Articular chondrocyte of knee joint (primary cell): ENCODE results near the gene OR5AP2. TPM values are rescaled to one million over a fixed set of nuclear protein-coding genes. Genes with fewer than 3 reads are reported as not detected.

Experiments
- small RNA-seq: library from RNA; depleted of rRNA; stranded (forward); fragments of <200 nt; gene quantifications from one replicate; pipeline ENCODE3, GENCODE V24; 2012
- total RNA-seq: library from RNA; depleted of rRNA; stranded (reverse); fragments of >200 nt; gene quantifications from 2 replicates; pipeline ENCODE4 v1.2.3, GENCODE V29; 2012

OR5AP2 gene
- total RNA-seq, result not detected in 2 replicates

GRCh38 chr11:56642339-56642738 is at the start of gene OR5AP2:
Gene OR5AP2 (minus strand): TSS chr11:56642439. CDS start chr11:56642439, 0 bp downstream.

DNA sequence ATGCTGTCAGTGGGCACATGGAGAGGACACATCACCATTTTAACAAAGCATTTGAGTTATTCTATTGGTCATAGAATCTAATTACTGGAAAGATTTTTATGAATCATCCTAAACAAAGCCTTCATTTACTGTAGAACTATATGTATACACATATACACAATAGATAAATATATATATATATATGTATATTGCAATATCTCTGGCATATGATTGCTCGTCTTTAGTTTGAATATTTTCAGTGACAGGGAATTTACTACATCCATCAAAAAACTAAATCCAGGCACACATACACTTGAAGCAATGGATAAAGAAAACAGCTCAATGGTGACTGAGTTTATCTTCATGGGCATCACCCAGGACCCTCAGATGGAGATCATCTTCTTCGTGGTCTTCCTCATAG is 21.1 kb upstream of the OR5AP2 start, which contains the start of gene OR5AR1:
Gene OR5AR1 (plus strand): TSS at position 301 of the 400 bp plus-strand sequence. CDS start 0 bp downstream, at position 301.

Small RNA genes lying within 50 kb of the gene (small RNA-seq; reads per million reads assigned to genes)
- gene AP004245.1, result not detected

Other genes with a start within 250 kb of the OR5AP2 start
- gene OR5AL1, start 229.7 kb downstream of the OR5AP2 start, total RNA-seq, result not detected in 2 replicates
- not detected in 2 replicates for gene OR5M3, start 169.1 kb downstream of the OR5AP2 start, total RNA-seq
- gene OR5M8, start 151.1 kb downstream of the OR5AP2 start, total RNA-seq, result not detected in 2 replicates
- not detected in 2 replicates for gene OR5M11, start 99.2 kb downstream of the OR5AP2 start, total RNA-seq
- not detected in 2 replicates for gene OR5M10, start 64.7 kb downstream of the OR5AP2 start, total RNA-seq
- not detected in 2 replicates for gene OR5M1, start 27.6 kb downstream of the OR5AP2 start, total RNA-seq
- not detected in 2 replicates for gene OR5AR1, start 21.2 kb upstream of the OR5AP2 start, total RNA-seq
- gene OR9G1, start 56.7 kb upstream of the OR5AP2 start, total RNA-seq, result not detected in 2 replicates
- gene OR9G4, start 106.3 kb upstream of the OR5AP2 start, total RNA-seq, result not detected in 2 replicates